HEK293T (cell line): Measurements from ENCODE around the gene HOXA4.

ENCODE experiments used
- CTCF ChIA-PET: fragments of 350-600 bp; formaldehyde crosslinking; extraction: SDS; loops from one replicate; lab custom pipeline; 2021; ENCODE audit warnings: antibody characterized with exemption, inconsistent platforms; lab: Yijun Ruan, JAX
- POLR2A ChIA-PET: fragments of 350-600 bp; formaldehyde crosslinking; extraction: SDS; loops from one replicate; lab custom pipeline; 2020; ENCODE audit warnings: antibody characterized with exemption, inconsistent platforms; lab: Yijun Ruan, JAX
- DNase-seq: peaks from one replicate; pipeline ENCODE4 v3.0.0; 2012; ENCODE audit warnings: mixed read lengths; ENCODE audit errors: extremely low spot score
- ARNT ChIP-seq: fragments of 450-650 bp; IDR thresholded peaks from 2 replicates; pipeline ENCODE4 v1.6.1; 2017; ENCODE audit warnings: mild to moderate bottlenecking
- BHLHE40 ChIP-seq: fragments of 450-650 bp; IDR thresholded peaks from 2 replicates; pipeline ENCODE4 v1.6.1; 2016; ENCODE audit warnings: mild to moderate bottlenecking, moderate library complexity, borderline replicate concordance
- CTBP1 ChIP-seq: fragments of 450-650 bp; IDR thresholded peaks from 2 replicates; pipeline ENCODE4 v1.6.1; 2016; ENCODE audit warnings: borderline replicate concordance
- ELF4 ChIP-seq: fragments of 450-650 bp; IDR thresholded peaks from 2 replicates; pipeline ENCODE4 v1.6.1; 2017; ENCODE audit warnings: antibody characterized with exemption
- FOXA1 ChIP-seq: fragments of 450-650 bp; IDR thresholded peaks from 2 replicates; pipeline ENCODE4 v1.6.1; 2016; ENCODE audit warnings: mild to moderate bottlenecking
- HDGF ChIP-seq: fragments of 450-650 bp; IDR thresholded peaks from 2 replicates; pipeline ENCODE4 v1.6.1; 2017; ENCODE audit warnings: antibody characterized with exemption, borderline replicate concordance
- L3MBTL2 ChIP-seq: fragments of 450-650 bp; conservative IDR thresholded peaks from 2 replicates; pipeline ENCODE4 v1.6.1; 2016; ENCODE audit warnings: mild to moderate bottlenecking
- LEF1 ChIP-seq: fragments of 450-650 bp; IDR thresholded peaks from 2 replicates; pipeline ENCODE4 v1.6.1; 2017; ENCODE audit warnings: mild to moderate bottlenecking, borderline replicate concordance
- NFRKB ChIP-seq: fragments of 450-650 bp; IDR thresholded peaks from 2 replicates; pipeline ENCODE4 v1.6.1; 2016; ENCODE audit warnings: mild to moderate bottlenecking, moderate library complexity
- PKNOX1 ChIP-seq: fragments of 450-650 bp; IDR thresholded peaks from 2 replicates; pipeline ENCODE4 v1.6.1; 2016
- SP1 ChIP-seq: fragments of 450-650 bp; IDR thresholded peaks from 2 replicates; pipeline ENCODE4 v1.6.1; 2017
- SUZ12 ChIP-seq: fragments of 450-650 bp; IDR thresholded peaks from 2 replicates; pipeline ENCODE4 v1.6.1; 2016; ENCODE audit warnings: mild to moderate bottlenecking
- TARDBP ChIP-seq: fragments of 450-650 bp; IDR thresholded peaks from 2 replicates; pipeline ENCODE4 v1.6.1; 2016

Gene HOXA4

GRCh38 chr7:27160546-27161213, 30.1 kb upstream of the HOXA4 start:
- POLR2A ChIA-PET = interaction anchor here (0.6 to 3.9 kb wide), 20 partner anchors 10 to 1298 kb away, joined by 3 to 45 read pairs (median 3); partner anchors contain the start of genes HNRNPA2B1, HOXA11, HOXA3 and HOXA4

GRCh38 chr7:27160145-27160545, 29.6 kb upstream of the HOXA4 start:
- no peak for DNase-seq
- CTCF ChIA-PET = interaction anchor here (0.9 to 3.5 kb wide), 8 partner anchors 9 to 791 kb away, joined by 3 to 23 read pairs (median 4); no protein-coding TSS in a partner anchor
- POLR2A ChIA-PET = interaction anchor here (0.9 to 17.5 kb wide), 8 partner anchors 10 to 1298 kb away, joined by 3 to 367 read pairs (median 6); partner anchors contain the start of genes HOXA10, HOXA3, HOXA5 and HOXA6
- TF ChIP-seq FOXA1 = no peak
- TF ChIP-seq L3MBTL2 = peak; percentile 44; the same call in 1 of the 2 replicates
- TF ChIP-seq ARNT = no peak
- TF ChIP-seq HDGF = no peak
- TF ChIP-seq SUZ12 = no peak

More at GRCh38 chr7:27160546-27161213, 30.1 kb upstream of the HOXA4 start:
- DNase-seq = peak; percentile 61
- CTCF ChIA-PET = interaction anchor here (0.6 to 3.5 kb wide), 18 partner anchors 11 to 793 kb away, joined by 3 to 23 read pairs (median 4); partner anchors contain the start of gene HOXA5
- TF ChIP-seq SP1 (no peak), ARNT (no peak; the same call in 1 of the 2 replicates), FOXA1 (no peak), ELF4 (no peak), L3MBTL2 (no peak), NFRKB (no peak), LEF1 (no peak), PKNOX1 (no peak), SUZ12 (no peak), TARDBP (no peak)

GRCh38 chr7:27159266-27160144, 28.9 kb upstream of the HOXA4 start:
- TF ChIP-seq TARDBP (no peak), ARNT (no peak), ELF4 (no peak), CTBP1 (peak; percentile 79; the same call in 1 of the 2 replicates), SP1 (no peak), PKNOX1 (no peak), BHLHE40 (no peak)
- ChIA-PET CTCF (interaction anchor here (0.6 to 1.5 kb wide), 6 partner anchors 9 to 790 kb away, joined by 3 to 8 read pairs (median 4); no protein-coding TSS in a partner anchor), POLR2A (interaction anchor here (0.6 to 17.5 kb wide), 11 partner anchors 9 to 958 kb away, joined by 3 to 367 read pairs (median 4); partner anchors contain the start of genes CBX3, HOXA10, HOXA11 and HOXA5)
- DNase-seq = no peak

GRCh38 chr7:27158436-27159265, 28.1 kb upstream of the HOXA4 start:
- CTCF ChIA-PET = interaction anchor here (0.6 to 1.5 kb wide), 6 partner anchors 8 to 789 kb away, joined by 3 to 8 read pairs (median 4); no protein-coding TSS in a partner anchor

More at GRCh38 chr7:27158436-27159265, 28.1 kb upstream of the HOXA4 start:
- no peak for DNase-seq
- POLR2A ChIA-PET = interaction anchor here (0.6 to 17.5 kb wide), 12 partner anchors 8 to 960 kb away, joined by 3 to 367 read pairs (median 5); partner anchors contain the start of genes CBX3, HOXA10, HOXA11 and HOXA5
- TF ChIP-seq PKNOX1 = 0 out of 2 replicates have a peak, but pooled peaks have one; percentile 32
- TF ChIP-seq CTBP1 = no peak
- no peak for TF ChIP-seq BHLHE40
- no peak for TF ChIP-seq L3MBTL2
- no peak for TF ChIP-seq LEF1
